NK-92 (cell line): ENCODE data around the gene PCBP2.
"Not testable (repeated sequence)": the region's sequence is repeated elsewhere in the genome, so short reads cannot be mapped to it uniquely, and the experiment has no call there.

Experiments
- DNase-seq: peaks from one replicate; lab custom pipeline; 2025; ENCODE audit not compliant: unreplicated experiment; lab: John Stamatoyannopoulos, UW

PCBP2 gene

DNA sequence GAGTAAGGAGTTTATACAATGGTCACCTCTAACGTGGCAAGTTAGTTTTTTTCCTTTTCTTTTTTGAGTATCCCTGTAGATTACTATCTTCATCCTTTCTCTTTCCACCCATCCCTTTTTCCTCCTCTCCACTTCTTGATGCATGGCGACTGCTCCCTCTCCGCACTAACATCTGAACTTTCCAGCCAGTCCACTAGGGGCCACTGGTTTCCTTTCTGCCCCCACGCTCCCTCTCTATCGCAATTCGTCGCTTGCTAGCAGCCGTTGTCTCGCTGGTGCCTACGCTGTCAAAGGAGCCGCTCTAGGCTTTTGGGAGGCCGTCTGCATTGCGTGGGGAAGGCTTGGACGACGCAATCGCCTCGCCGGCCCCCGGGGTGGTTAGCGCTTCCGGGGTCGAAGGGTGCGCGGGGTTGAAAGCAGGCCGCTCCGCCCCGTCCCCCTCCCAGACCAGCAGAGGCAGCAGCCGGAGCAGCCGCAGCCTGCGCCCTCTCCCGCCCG is at the start of gene PCBP2:
PCBP2 (plus strand) TSS at position 442 of the 498 bp plus-strand sequence. CDS start 2,699 bp downstream, outside the sequence.
- DNase-seq: peak; percentile 72

DNA sequence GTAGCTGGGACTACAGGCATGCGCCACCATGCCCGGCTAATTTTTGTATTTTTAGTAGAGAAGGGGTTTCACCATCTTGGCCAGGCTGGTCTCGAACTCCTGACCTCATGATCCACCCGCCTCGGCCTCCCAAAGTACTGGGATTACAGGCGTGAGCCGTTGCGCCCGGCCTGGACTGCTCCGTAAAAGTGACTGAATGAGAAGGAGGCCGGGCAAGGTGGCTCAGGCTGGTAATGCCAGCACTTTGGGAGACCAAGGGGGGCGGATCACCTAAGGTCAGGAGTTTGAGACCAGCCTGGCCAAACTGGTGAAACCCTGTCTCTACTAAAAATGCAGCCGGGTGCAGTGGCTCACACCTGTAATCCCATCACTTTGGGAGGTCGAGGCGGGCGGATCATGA is 49.6 kb upstream of the PCBP2 start:
- not testable (repeated sequence) for DNase-seq

DNA sequence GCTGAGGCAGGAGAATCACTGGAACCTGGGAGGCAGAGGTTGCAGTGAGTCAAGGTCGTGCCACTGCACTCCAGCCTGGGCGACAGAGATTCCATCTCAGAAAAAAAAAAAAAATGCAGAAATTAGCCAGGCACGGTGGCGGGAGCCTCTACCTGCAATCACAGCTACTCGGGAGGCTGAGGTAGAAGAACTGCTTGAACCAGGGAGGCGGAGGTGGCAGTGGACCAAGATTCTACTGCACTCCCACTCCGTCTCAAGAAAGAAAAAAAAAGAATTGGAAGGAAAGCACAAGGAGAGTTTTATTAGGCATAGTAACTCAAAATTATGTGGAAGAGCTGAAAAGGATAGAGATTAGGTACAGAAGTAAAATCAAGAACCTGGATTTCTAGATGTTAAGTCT is 49.0 kb upstream of the PCBP2 start:
- no peak for DNase-seq

DNA sequence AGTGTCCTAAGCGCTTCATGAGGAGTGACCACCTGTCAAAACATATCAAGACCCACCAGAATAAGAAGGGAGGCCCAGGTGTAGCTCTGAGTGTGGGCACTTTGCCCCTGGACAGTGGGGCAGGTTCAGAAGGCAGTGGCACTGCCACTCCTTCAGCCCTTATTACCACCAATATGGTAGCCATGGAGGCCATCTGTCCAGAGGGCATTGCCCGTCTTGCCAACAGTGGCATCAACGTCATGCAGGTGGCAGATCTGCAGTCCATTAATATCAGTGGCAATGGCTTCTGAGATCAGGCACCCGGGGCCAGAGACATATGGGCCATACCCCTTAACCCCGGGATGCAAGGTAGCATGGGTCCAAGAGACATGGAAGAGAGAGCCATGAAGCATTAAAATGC is 41.0 kb upstream of the PCBP2 start:
- DNase-seq: no peak

DNA sequence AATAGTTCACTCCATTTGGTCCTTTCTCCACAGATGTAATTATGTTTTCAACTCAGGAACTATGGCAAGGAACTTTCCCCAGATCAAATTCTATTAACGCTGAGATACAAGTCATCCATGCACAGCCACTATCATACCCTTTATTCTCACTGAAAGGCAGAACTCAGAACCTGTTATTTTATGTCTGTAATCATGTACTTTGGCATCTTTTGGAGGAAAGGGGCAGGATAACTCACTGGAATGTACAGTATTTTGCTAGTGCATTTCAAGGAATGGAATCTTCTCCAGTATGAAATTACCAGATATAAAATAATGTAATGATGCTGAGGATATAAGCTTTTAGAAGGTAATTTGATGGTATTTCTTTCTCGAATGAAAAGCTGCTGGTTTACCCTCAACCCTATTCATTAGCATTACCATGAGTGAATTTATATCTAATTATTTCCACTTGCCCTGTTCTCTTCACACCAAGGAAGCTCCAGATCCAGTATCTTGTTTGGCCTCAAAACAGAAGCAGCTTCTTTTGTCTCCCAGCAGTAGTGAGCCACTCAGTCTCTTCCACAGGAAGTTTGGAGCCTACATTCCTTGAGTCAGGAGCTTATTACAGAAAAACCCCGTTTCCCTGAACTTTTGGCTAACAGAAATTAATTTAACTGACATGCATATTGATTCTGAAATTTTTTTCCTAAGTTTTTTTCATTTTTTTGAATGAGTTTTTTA is 38.3 kb upstream of the PCBP2 start:
- DNase-seq: no peak

DNA sequence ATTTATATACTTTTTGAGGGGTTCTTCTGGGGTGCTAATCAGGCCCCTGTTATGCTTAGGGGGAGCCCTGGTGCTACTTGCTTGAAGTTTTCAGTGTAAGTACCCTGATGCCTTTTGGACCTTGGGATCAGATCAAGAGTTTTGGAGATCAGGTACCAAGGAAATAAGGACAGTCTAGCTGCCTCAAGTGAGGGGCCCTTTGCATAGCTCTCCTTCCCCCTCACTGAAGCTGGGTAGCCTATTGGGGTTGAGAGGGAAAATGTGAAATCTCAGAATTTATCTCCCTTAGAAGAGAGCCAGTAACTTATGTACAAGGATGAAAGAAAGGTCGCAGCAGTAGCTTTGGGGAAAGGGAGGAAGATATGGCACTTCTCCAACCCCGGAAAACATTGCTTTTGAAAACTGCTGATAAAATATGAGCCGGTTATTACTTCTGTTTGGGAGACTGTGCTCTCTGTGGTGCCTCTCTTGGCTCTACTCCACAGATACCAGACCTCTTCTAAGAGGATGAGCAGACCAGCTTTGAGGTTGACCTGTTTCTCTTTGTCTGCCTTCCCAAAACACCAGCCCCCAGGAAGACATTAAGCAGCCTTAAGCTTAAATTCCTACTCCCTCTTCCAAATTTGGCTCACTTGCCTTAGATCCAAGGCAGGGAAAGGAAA is 37.0 kb upstream of the PCBP2 start:
- no peak for DNase-seq

DNA sequence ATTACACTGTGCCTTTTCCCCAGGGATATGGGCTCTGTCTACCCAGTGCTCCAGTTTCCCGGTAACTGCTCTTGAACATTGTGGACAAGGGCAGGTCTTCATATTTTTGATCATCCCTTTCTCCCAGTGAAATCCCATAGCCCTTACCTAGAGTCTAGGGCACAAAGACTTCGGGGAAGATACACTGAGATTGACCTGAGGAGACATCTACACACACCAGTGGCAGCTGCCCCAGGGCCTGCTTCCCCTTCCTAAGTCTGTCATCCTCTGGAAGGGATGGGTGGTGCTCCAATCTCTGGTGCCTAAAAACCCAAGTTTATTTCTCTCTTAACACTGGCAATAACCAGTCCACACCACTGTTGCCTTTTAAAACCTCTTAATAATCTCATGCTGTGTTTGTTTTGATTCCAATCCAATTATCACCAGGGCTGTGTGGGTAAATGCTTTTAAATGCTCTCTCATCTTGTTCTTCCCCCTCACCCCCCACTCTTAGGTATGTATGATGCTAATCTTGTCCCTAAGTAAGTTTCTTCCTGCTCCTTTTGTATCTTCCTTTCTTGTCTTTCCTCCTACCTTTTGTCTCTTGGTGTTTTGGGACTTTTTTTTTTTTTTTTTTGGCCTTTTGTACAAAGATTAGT is 36.0 kb upstream of the PCBP2 start:
- not testable (repeated sequence) for DNase-seq

DNA sequence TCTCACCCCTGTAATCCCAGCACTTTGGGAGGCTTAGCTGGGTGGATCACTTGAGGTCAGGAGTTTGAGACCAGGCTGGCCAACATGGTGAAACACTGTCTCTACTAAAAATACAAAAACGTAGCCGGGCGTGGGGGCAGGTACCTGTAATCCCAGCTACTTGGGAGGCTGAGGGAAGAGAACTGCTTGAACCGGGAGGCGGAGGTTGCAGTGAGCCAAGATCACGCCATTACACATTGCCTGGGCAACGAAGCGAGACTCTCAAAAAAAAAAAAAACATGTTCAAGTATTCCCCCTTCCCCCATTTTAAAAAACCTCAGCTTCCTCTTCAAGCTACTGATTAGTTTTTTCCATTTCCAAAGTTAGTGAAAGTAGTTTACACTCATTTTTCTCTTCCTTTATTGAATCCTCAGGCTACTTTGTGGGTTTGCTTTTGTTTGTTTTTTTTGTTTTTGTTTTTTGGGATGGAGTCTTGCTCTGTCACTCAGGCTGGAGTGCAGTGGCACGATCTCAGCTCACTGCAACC is 34.5 kb upstream of the PCBP2 start:
- DNase-seq: not testable (repeated sequence)

DNA sequence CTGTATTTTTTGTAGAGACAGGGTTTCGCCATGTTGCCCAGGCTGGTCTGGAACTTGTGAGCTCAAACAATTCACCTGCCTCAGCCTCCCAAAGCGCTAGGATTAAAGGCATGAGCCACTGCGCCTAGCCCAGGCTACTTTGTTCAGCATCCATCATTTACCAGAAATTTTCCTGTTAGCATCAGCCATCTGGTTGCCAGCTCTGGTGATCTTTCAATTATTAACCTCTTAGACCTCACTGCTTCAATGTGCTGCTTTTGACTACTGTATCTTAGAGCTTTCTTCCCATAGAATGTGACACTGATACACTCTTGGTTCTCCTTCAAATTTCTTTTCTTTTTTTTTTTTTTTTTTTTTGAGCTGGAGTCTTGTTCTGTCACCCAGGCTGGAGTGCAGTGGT is 33.7 kb upstream of the PCBP2 start:
- no peak for DNase-seq

DNA sequence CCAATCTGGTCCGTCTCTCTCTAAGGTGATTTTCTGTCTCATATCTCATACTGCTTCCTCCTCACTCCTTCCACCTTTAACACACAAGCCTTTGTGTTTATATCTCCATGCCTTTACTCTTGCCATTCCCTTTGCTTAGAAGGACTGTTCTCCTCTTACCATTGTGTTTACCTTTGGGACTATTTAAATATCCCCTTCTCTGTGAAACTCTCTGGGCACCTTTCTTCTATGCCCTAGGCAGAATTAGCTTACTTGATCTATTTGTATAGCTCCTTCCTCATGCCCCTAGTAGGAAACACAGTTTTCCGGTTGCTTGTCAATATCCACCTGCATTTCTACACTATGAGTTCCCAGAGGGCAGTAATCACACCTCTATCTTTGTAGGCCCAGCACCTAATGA is 32.1 kb upstream of the PCBP2 start:
- DNase-seq: no peak

DNA sequence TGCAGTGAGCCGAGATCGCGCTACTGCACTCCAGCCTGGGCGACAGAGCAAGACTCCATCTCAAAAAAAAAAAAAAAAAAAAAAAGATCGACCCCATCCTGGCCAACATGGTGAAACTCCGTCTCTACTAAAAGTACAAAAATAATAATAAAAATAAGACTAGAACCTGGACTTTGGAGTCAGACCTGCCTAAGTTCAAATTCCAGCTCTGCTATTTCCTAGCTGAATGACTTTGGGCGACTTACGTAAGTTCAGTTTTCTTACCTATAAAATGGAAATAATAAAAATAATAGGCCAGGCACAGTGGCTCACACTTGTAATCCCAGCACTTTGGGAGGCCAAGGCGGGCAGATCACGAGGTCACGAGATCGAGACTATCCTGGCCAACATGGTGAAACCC is 29.7 kb upstream of the PCBP2 start:
- DNase-seq: not testable (repeated sequence)

DNA sequence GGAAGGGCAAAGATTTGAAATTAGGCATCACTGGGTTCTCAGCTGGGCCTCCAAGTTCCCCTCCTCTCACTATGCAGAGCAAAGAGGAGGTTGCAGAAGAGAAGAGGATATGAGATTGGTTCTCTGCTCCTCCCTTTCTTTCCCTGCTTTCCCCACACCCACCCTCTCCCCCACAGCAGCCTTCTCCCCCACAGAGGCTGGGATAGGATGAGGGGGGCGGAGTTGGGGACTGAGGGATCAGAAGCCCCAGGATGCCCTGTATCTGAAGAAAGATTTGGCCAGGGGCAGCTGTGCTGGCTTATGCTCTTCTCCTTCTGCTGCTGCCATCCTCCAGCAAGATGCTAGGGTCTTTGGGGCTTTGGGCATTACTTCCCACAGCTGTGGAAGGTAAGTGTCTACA is 28.3 kb upstream of the PCBP2 start, which contains the start of gene AMHR2:
AMHR2 (plus strand) TSS at position 259 of the 400 bp plus-strand sequence; CDS start at position 339, 80 bp downstream.
- DNase-seq: no peak

DNA sequence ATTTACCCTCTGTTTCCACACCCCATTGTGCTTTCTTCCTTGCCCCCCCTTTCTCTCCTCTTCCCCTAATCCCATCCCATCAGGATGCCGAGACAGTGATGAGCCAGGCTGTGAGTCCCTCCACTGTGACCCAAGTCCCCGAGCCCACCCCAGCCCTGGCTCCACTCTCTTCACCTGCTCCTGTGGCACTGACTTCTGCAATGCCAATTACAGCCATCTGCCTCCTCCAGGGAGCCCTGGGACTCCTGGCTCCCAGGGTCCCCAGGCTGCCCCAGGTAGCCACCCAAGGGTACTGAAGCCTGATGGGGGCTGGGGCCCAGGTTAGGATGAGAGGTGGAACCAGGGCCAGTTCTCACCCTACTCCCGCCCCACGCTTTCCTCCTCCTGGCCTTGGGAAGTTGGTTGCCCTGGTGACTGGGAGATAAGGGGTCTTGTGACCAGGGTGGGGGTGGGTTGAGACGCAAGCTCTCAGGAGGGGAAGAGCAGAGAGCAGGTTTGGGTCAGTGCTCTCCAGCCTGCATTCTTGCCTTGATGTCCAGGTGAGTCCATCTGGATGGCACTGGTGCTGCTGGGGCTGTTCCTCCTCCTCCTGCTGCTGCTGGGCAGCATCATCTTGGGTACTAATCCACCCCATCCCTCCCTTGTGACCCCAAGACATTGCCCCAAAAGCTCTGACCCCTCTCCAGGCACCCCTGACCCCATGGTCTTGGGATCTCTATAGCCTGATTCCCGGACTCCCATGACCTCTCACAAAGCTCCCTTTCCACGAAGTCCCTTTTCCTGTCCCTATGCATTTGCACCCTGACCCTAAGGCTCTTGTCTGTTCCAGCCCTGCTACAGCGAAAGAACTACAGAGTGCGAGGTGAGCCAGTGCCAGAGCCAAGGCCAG is 27.0 kb upstream of the PCBP2 start:
- no peak for DNase-seq

DNA sequence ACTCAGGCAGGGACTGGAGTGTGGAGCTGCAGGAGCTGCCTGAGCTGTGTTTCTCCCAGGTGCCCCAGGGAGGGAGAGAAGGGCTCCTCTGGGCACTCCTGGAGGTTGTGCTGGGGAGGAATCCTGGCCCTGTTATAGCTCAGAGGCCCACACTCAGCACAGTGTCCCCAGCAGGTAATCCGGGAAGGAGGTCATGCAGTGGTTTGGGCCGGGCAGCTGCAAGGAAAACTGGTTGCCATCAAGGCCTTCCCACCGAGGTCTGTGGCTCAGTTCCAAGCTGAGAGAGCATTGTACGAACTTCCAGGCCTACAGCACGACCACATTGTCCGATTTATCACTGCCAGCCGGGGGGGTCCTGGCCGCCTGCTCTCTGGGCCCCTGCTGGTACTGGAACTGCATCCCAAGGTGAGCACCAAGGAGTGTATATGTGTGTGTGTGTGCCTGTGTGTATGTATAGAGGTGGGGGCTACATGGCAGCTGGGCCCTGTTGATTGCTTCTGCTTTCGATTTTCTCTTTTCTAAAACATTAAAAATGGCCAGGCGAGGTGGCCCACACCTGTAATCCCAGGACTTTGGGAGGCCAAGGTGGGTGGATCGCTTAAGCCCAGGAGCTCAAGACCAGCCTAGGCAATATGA is 26.3 kb upstream of the PCBP2 start:
- no peak for DNase-seq

DNA sequence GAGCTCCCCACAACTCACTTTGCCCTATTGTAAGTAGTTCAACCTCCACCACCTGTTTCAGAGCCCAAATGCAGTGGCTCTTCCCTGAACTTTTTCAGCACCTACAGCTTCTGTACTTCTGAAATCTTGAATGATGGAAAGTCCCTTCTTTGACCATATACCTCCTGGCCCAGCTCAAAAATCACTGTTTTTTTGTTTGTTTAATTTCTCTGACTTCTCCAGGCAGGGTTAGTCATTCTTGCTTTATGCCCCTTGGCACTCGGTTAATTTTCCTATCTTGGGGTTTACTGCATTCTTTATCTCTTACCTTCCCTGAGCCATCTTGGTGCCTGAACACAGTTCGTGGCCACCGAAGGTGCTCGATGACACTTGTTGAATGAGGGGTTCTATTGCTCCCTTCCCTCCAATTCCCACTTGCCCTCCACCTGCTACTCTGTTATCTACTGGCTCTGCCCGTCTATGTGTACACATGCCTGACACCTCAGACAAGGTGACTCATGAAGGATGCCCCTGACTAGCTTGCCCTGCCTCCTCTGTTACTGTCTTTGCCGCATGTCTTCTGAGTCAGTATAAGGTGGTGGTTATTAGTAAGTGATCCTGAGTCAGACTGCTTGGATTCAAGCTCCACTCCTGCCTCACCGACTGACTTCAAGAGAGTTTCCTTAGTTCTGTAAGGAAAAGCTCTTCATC is 23.9 kb upstream of the PCBP2 start:
- no peak for DNase-seq

DNA sequence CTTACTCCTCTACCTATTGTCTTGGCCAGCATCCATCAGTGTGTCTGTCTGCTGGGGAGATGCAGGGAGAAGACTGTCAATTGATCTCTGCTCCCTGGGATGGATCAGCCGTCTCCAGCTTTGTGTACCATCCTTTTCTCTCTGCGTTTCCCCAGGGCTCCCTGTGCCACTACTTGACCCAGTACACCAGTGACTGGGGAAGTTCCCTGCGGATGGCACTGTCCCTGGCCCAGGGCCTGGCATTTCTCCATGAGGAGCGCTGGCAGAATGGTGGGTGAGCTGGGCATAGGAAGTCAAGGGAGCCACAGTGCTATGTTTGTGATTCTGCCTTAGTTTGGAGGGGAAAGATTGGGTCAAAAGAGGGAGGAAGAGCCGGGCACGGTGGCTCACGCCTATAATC is 23.2 kb upstream of the PCBP2 start:
- DNase-seq: no peak

DNA sequence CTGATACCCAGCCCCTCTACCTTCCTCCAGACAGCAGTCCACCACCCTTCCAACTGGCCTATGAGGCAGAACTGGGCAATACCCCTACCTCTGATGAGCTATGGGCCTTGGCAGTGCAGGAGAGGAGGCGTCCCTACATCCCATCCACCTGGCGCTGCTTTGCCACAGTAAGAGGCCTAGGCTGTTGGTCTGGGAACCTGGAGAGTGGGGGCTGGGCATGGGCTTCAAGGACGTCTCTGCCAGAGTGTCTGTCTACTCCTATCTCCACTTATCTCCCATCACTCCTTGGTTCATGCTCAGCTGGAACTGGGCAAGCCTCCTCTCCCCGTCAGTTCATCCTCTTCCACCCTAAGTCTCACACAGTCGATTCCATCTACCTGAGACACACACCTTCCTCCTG is 21.8 kb upstream of the PCBP2 start:
- no peak for DNase-seq

DNA sequence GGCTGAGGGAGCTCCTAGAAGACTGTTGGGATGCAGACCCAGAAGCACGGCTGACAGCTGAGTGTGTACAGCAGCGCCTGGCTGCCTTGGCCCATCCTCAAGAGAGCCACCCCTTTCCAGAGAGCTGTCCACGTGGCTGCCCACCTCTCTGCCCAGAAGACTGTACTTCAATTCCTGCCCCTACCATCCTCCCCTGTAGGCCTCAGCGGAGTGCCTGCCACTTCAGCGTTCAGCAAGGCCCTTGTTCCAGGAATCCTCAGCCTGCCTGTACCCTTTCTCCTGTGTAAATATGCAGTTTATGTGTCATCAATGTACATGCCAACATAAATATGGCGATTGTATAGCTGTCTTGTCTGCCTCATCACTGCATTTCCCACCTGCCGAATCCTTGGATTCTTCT is 20.7 kb upstream of the PCBP2 start:
- no peak for DNase-seq

DNA sequence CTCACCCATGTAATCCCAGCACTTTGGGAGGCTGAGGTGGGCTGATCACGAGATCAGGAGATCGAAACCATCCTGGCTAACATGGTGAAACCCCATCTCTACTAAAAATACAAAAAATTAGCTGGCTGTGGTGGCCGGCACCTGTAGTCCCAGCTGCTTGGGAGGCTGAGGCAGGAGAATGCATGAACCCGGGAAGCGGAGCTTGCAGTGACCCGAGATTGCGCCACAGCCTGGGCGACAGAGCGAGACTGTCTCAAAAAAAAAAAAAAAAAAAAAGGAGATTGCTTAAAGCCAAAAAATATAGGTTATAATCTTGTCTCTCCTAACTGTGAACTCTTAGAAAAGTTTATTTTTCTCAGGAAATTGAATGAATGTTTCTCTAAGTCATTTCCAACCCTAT is 16.6 kb upstream of the PCBP2 start:
- not testable (repeated sequence) for DNase-seq

DNA sequence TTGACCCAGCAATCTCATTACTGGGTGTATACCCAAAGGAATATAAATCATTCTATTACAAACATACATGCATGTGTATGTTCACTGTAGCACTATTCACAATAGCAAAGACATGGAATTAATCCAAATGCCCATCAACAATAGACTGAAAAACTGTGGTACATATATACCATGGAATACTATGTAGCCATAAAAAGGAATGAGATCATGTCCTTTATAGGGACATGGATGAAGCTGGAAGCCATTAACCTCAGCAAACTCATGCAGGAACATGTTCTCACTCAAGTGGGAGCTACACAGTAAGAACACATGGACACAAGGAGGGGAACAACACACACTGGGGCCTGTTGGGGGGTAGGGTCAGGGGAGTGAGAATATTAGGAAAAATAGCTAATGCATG is 12.3 kb upstream of the PCBP2 start:
- DNase-seq: not testable (repeated sequence)
